ENCODE measurements around the gene RBBP5. TPM values are rescaled to one million over a fixed set of nuclear protein-coding genes. Genes with fewer than 3 reads are reported as not detected.

RBBP5 gene
- total RNA-seq, 1 experiment from 2014 or later: 24.5 TPM

- Histone ChIP-seq H3K27me3 (ENCODE audit: insufficient read depth, low read length) (peaks cover 35% of the 10 kb centered on the region; the same call in 1 of the 2 replicates), H3K4me1 (ENCODE audit: control insufficient read depth in 1 of 2, insufficient read depth in 2 of 2, low read length in 2 of 2) (no peaks in the 10 kb centered on the region), H3K9ac (ENCODE audit: low read length) (no peak overlapping the region), H4K20me1 (ENCODE audit: insufficient read depth) (no peaks in the 10 kb centered on the region), H3K4me3 (replicated peaks in 1 of 2; ENCODE audit: low read depth in 1 of 2, low read length in 2 of 2) (no peak overlapping the region), H3K79me2 (ENCODE audit: insufficient read depth, low read length) (no peaks in the 10 kb centered on the region), H3K9me2 (ENCODE audit: insufficient read depth) (no peaks in the 10 kb centered on the region), H3K27ac (ENCODE audit: low read depth, low read length) (no peak overlapping the region), H2AFZ (ENCODE audit: low read depth, low read length, poor library complexity, severe bottlenecking) (no peak overlapping the region), H3K9me3 (ENCODE audit: control insufficient read depth in 1 of 2, insufficient read depth in 1 of 2, low read depth in 1 of 2, low read length in 2 of 2) (no peaks in the 10 kb centered on the region), H3K4me2 (ENCODE audit: low read length) (no peak overlapping the region), H3K36me3 (ENCODE audit: control insufficient read depth in 1 of 2, insufficient read depth in 2 of 2, low read length in 2 of 2) (no peaks in the 10 kb centered on the region)
- intact Hi-C loops (cut with micrococcal nuclease): no loop called here
- ChIA-PET CTCF (interaction anchor here (0.7 to 1.9 kb wide), 2 partner anchors 12 to 14 kb away, joined by 3 to 6 read pairs; no protein-coding TSS in a partner anchor), POLR2A (no interaction called here), RAD21 (ENCODE audit: low non-redundant PET in 1 of 2, low total read pairs in 2 of 2, uncharacterized antibody in 2 of 2, unreplicated experiment in 2 of 2) (no interaction called here)
- DNase-seq (ENCODE audit: low read depth, low spot score): no peak
- TF ChIP-seq ZBTB33 (IDR thresholded peaks at IDR 0.05; ENCODE audit: extremely low read depth, insufficient replicate concordance, low read length): no peak
- no peak for TF ChIP-seq RAD21 (IDR thresholded peaks at IDR 0.05; ENCODE audit: low read depth)
- no peak for TF ChIP-seq YY1 (IDR thresholded peaks at IDR 0.05; ENCODE audit: extremely low read depth, insufficient replicate concordance, low read depth, low read length)
- no peak for TF ChIP-seq POLR2AphosphoS5 (IDR thresholded peaks at IDR 0.05; ENCODE audit: low read depth, low read length)
- no peak for TF ChIP-seq REST (IDR thresholded peaks at IDR 0.05; ENCODE audit: low read depth)
- no peak for TF ChIP-seq SIN3A (IDR thresholded peaks at IDR 0.05; ENCODE audit: low read depth)
- no peak for TF ChIP-seq JUND (IDR thresholded peaks at IDR 0.05)
- no peak for TF ChIP-seq SRF (IDR thresholded peaks at IDR 0.05; ENCODE audit: low read depth)
- no peak for TF ChIP-seq POLR2A (IDR thresholded peaks at IDR 0.05; ENCODE audit: borderline replicate concordance, extremely low read depth, insufficient read depth, insufficient read length)
- TF ChIP-seq CEBPB (IDR thresholded peaks at IDR 0.05; ENCODE audit: low read depth): no peak
- no peak for TF ChIP-seq CTCF (IDR thresholded peaks at IDR 0.05 in 2 of 3, conservative IDR thresholded peaks at IDR 0.05 in 1 of 3; ENCODE audit: borderline replicate concordance in 1 of 3, insufficient read depth in 1 of 3, low read depth in 2 of 3, low read length in 2 of 3)
- TF ChIP-seq SP1 (IDR thresholded peaks at IDR 0.05; ENCODE audit: low read depth): no peak
- no TSS peak for BruUV-seq (replicated peaks)
- no peak for ATAC-seq
Measured at GRCh38 chr1:205049479-205049878, 72.3 kb downstream of the RBBP5 start.

Data from HCT116 (cell line).